ENCODE results near the gene S100A16.

DNA sequence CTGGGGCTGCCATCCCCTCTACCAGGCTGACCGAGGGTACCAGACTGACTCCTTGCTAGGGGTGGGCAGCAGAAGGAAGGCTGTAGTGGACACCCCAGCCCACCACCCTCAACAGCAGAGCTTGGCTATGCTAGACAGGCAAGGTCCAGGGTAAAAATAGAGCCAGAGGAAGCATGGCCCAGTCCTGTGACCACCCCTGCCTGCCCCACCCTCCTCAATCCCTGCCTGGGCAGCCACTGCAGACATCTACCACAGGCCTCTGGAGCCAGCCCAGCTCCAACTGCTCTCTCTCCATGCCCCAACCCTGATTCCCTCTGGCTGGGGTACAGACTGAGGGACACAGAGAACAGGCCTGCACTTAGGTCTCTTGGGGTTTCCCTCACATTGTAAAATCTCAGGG is 17.0 kb upstream of the S100A16 start:
- TF ChIP-seq GATA2 (IDR thresholded peaks at IDR 0.05; ENCODE audit: low read depth, low read length) (no peak), GATA3 (IDR thresholded peaks at IDR 0.05; ENCODE audit: low read depth, low read length) (no peak)
